IMR-90 (cell line): ENCODE data around the gene SPEG. TPM values are rescaled to one million over a fixed set of nuclear protein-coding genes. Genes with fewer than 3 reads are reported as not detected.

Experiments
- ATAC-seq: fragments of 200-7000 bp; cut with Tn5 transposase; 2 replicates; pipeline ENCODE4 v1.9.1; 2020; ENCODE audit warnings: low read depth, mild to moderate bottlenecking, moderate library complexity
- BruUV-seq: library from RNA; stranded (reverse); fragments of 400-500 nt; replicated peaks from 2 replicates; lab custom pipeline; 2021; lab: Mats Ljungman, UMichigan
- CTCF ChIA-PET: fragments of 300-600 bp; formaldehyde crosslinking; extraction: SDS; loops from one replicate; lab custom pipeline; 2021; ENCODE audit warnings: antibody characterized with exemption; lab: Yijun Ruan, JAX
- POLR2A ChIA-PET: fragments of 300-600 bp; sonication (Branson Sonifier 250); formaldehyde crosslinking; loops from one replicate; lab custom pipeline; 2022; ENCODE audit warnings: antibody characterized with exemption; ENCODE audit not compliant: unreplicated experiment; lab: Charles Lee
- DNase-seq: peaks from one replicate; pipeline ENCODE4 v3.0.0; 2013
- H2AFZ ChIP-seq: replicated peaks from 2 replicates; pipeline ENCODE3; 2013; ENCODE audit warnings: low read length, mild to moderate bottlenecking; ENCODE audit not compliant: poor library complexity
- H2AK5ac ChIP-seq: 2 replicates; pipeline ENCODE4 v1.6.1; 2013; ENCODE audit warnings: low read depth, low read length, inconsistent platforms
- H2AK9ac ChIP-seq: replicated peaks from 2 replicates; pipeline ENCODE3; 2013; ENCODE audit warnings: mild to moderate bottlenecking, low read depth, low read length, moderate library complexity; ENCODE audit not compliant: poor library complexity
- H2BK120ac ChIP-seq: 2 replicates; pipeline ENCODE4 v1.6.1; 2013; ENCODE audit warnings: low read depth, low read length, inconsistent platforms
- H2BK15ac ChIP-seq: 3 replicates; pipeline ENCODE4 v1.6.1; 2013; ENCODE audit warnings: low read depth, low read length, inconsistent platforms
- H2BK20ac ChIP-seq: 2 replicates; pipeline ENCODE4 v1.6.1; 2013; ENCODE audit warnings: low read depth, mild to moderate bottlenecking, inconsistent platforms, low read length, moderate library complexity
- H2BK5ac ChIP-seq: 2 replicates; pipeline ENCODE4 v1.6.1; 2013; ENCODE audit warnings: mild to moderate bottlenecking, low read depth, low read length, inconsistent platforms; ENCODE audit not compliant: poor library complexity, severe bottlenecking
- H3K14ac ChIP-seq: replicated peaks from 2 replicates; pipeline ENCODE4 v1.6.1; 2013; ENCODE audit warnings: low read depth, low read length, inconsistent platforms
- H3K18ac ChIP-seq: 2 replicates; pipeline ENCODE4 v1.6.1; 2013; ENCODE audit warnings: low read depth, low read length, control low read depth
- H3K23ac ChIP-seq: 2 replicates; pipeline ENCODE4 v1.6.1; 2013; ENCODE audit warnings: low read depth, low read length, inconsistent platforms
- H3K27ac ChIP-seq: 2 replicates; pipeline ENCODE4 v1.5.1; 2013; ENCODE audit warnings: mild to moderate bottlenecking, control low read depth, low read length; ENCODE audit not compliant: insufficient read depth
- H3K27me3 ChIP-seq: 2 replicates; pipeline ENCODE4 v1.6.1; 2013; ENCODE audit warnings: low read length; ENCODE audit not compliant: control insufficient read depth, insufficient read depth
- H3K36me3 ChIP-seq: 2 replicates; pipeline ENCODE4 v1.6.1; 2013; ENCODE audit warnings: low read length, mixed read lengths; ENCODE audit not compliant: control insufficient read depth, insufficient read depth
- H3K4ac ChIP-seq: 2 replicates; pipeline ENCODE4 v1.6.1; 2013; ENCODE audit warnings: low read depth, low read length, inconsistent platforms
- H3K4me1 ChIP-seq: 2 replicates; pipeline ENCODE4 v1.6.1; 2013; ENCODE audit warnings: low read length, mixed read lengths; ENCODE audit not compliant: control insufficient read depth, insufficient read depth
- H3K4me2 ChIP-seq: 2 replicates; pipeline ENCODE4 v1.6.1; 2013; ENCODE audit warnings: low read depth, mild to moderate bottlenecking, control low read depth, low read length, moderate library complexity
- H3K4me3 ChIP-seq: 2 replicates; pipeline ENCODE4 v1.5.1; 2013; ENCODE audit warnings: low read depth, mild to moderate bottlenecking, control low read depth, low read length, moderate library complexity; ENCODE audit not compliant: insufficient read depth
- H3K56ac ChIP-seq: 2 replicates; pipeline ENCODE4 v1.6.1; 2013; ENCODE audit warnings: low read length, inconsistent platforms; ENCODE audit not compliant: insufficient read depth; ENCODE audit errors: extremely low read depth
- H3K79me1 ChIP-seq, 2 experiments: 2 replicates each; pipeline ENCODE4 v1.6.1; 2013; ENCODE audit warnings: low read length in 2 of 2, inconsistent platforms in 1 of 2, low read depth in 1 of 2
- H3K9ac ChIP-seq: 2 replicates; pipeline ENCODE4 v1.6.1; 2013; ENCODE audit warnings: low read depth, low read length, control low read depth
- H3K9me1 ChIP-seq: 2 replicates; pipeline ENCODE4 v1.6.1; 2013; ENCODE audit warnings: low read length, inconsistent platforms; ENCODE audit not compliant: insufficient read depth
- H3K9me3 ChIP-seq: 2 replicates; pipeline ENCODE4 v1.6.1; 2013; ENCODE audit warnings: low read length; ENCODE audit not compliant: control insufficient read depth, insufficient read depth
- H4K20me1 ChIP-seq: 2 replicates; pipeline ENCODE4 v1.6.1; 2013; ENCODE audit warnings: low read length, inconsistent platforms; ENCODE audit not compliant: insufficient read depth
- H4K5ac ChIP-seq: 2 replicates; pipeline ENCODE4 v1.6.1; 2013; ENCODE audit warnings: mild to moderate bottlenecking, low read depth, low read length, control low read depth
- H4K8ac ChIP-seq, 2 experiments: 2 replicates each; pipeline ENCODE4 v1.6.1; 2013; ENCODE audit warnings: low read depth in 2 of 2, low read length in 2 of 2, control low read depth in 1 of 2, inconsistent platforms in 1 of 2
- H4K91ac ChIP-seq: 2 replicates; pipeline ENCODE4 v1.6.1; 2013; ENCODE audit warnings: low read depth, low read length, inconsistent platforms; ENCODE audit not compliant: insufficient read depth
- BHLHE40 ChIP-seq: fragments of 150-350 bp; IDR thresholded peaks from 2 replicates; pipeline ENCODE4 v1.6.1; 2016; ENCODE audit warnings: mild to moderate bottlenecking, low read depth, low read length
- CEBPB ChIP-seq: IDR thresholded peaks from 2 replicates; pipeline ENCODE4 v1.6.1; 2012; ENCODE audit warnings: low read depth, low read length, improper control_type of control experiment
- CHD1 ChIP-seq: IDR thresholded peaks from 2 replicates; pipeline ENCODE4 v1.6.1; 2012; ENCODE audit warnings: low read depth, low read length, improper control_type of control experiment
- ELK1 ChIP-seq: fragments of 150-350 bp; IDR thresholded peaks from 2 replicates; pipeline ENCODE4 v1.6.1; 2016; ENCODE audit warnings: low read depth, mild to moderate bottlenecking, low read length, moderate library complexity, borderline replicate concordance
- FOS ChIP-seq: fragments of 150-350 bp; IDR thresholded peaks from 2 replicates; pipeline ENCODE4 v1.6.1; 2016; ENCODE audit warnings: low read depth, low read length
- MAFK ChIP-seq: IDR thresholded peaks from 2 replicates; pipeline ENCODE4 v1.6.1; 2012; ENCODE audit warnings: low read depth, low read length, improper control_type of control experiment
- NFE2L2 ChIP-seq: fragments of 150-350 bp; IDR thresholded peaks from 2 replicates; pipeline ENCODE4 v1.6.1; 2016; ENCODE audit warnings: low read depth, mild to moderate bottlenecking, low read length
- POLR2A ChIP-seq: IDR thresholded peaks from 2 replicates; pipeline ENCODE4 v1.6.1; 2012; ENCODE audit warnings: mild to moderate bottlenecking, low read depth, low read length
- RAD21 ChIP-seq: IDR thresholded peaks from 2 replicates; pipeline ENCODE4 v1.6.1; 2012; ENCODE audit warnings: low read length, improper control_type of control experiment
- RCOR1 ChIP-seq: IDR thresholded peaks from 2 replicates; pipeline ENCODE4 v1.6.1; 2012; ENCODE audit warnings: mild to moderate bottlenecking, low read length, improper control_type of control experiment; ENCODE audit not compliant: insufficient replicate concordance
- RFX5 ChIP-seq: IDR thresholded peaks from 2 replicates; pipeline ENCODE4 v1.8.0; 2012; ENCODE audit warnings: low read depth, mild to moderate bottlenecking, low read length, moderate library complexity
- SMC3 ChIP-seq: fragments of 150-350 bp; IDR thresholded peaks from 2 replicates; pipeline ENCODE4 v1.6.1; 2016; ENCODE audit warnings: low read depth, mild to moderate bottlenecking, antibody characterized with exemption, low read length, moderate library complexity
- USF2 ChIP-seq: fragments of 150-350 bp; IDR thresholded peaks from 2 replicates; pipeline ENCODE4 v1.6.1; 2017; ENCODE audit warnings: mild to moderate bottlenecking, antibody characterized with exemption, low read length, low read depth
- WGBS, 2 experiments: methylation state at CpG; one replicate each; pipeline versions ENCODE4 v1.1.5 to v1.1.7; 2013; ENCODE audit warnings: missing lambda C conversion rate in 2 of 2; ENCODE audit not compliant: insufficient read length in 1 of 2; ENCODE audit errors: extremely low coverage in 2 of 2; 5-methylcytosine and 5-hydroxymethylcytosine counted together
- dilution Hi-C: fragments of 300-500 bp; cut with HindIII; formaldehyde crosslinking; loops from one replicate; pipeline ENCODE4 v1.14.3; 2018; ENCODE audit warnings: low sequenced_read_pairs; ENCODE audit not compliant: unreplicated experiment
- in situ Hi-C: fragments of 300-500 bp; cut with MboI; formaldehyde crosslinking; loops from 3 replicates; pipeline ENCODE4 v1.14.3; 2019; ENCODE audit warnings: low sequenced_read_pairs, inconsistent platforms, mixed read lengths
- intact Hi-C: fragments of 100-400 bp; cut with micrococcal nuclease; formaldehyde crosslinking; loops from 2 replicates; pipeline ENCODE4 v1.10.0; 2022
- polyA plus RNA-seq, 3 experiments: library from polyadenylated mRNA; depleted of rRNA; stranded (reverse); fragments of >200 nt; gene quantifications; 2 replicates each; pipeline ENCODE4 v1.2.3, GENCODE V29; 2012; ENCODE audit warnings: low replicate concordance in 1 of 3
- total RNA-seq: library from RNA; depleted of rRNA; stranded (reverse); fragments of >200 nt; gene quantifications from 2 replicates; pipeline ENCODE4 v1.2.3, GENCODE V29; 2012
- TF ChIP-seq, protein P1 (sequence below): conservative IDR thresholded peaks from 2 replicates; pipeline ENCODE4 v1.5.1; 2012; ENCODE audit warnings: mild to moderate bottlenecking, low read depth, low read length, improper control_type of control experiment

Gene SPEG
- total and polyA plus RNA-seq, 2 of the 4 experiments (the other 2 are of a cell fraction), result 6.8 to 81.6 TPM

DNA sequence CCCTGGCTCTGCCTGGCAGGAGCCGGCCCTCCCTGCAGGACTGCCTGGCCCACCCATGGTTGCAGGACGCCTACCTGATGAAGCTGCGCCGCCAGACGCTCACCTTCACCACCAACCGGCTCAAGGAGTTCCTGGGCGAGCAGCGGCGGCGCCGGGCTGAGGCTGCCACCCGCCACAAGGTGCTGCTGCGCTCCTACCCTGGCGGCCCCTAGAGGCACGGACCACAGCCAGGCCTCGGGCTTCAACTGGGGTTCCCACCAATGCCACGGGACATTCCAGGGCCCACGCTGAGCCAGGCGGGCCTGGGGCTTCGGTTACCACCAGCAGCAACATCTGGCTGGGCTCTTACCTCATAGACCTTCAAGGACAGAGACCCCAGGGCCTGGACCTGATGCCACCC is 57.9 kb downstream of the SPEG start:
- TF ChIP-seq CHD1 (no peak), BHLHE40 (no peak), CEBPB (no peak), MAFK (no peak), RCOR1 (no peak), RFX5 (no peak), ELK1 (no peak), SMC3 (no peak), POLR2A (no peak), USF2 (no peak), FOS (no peak), NFE2L2 (no peak), RAD21 (no peak)
- TF ChIP-seq, protein P1, sequence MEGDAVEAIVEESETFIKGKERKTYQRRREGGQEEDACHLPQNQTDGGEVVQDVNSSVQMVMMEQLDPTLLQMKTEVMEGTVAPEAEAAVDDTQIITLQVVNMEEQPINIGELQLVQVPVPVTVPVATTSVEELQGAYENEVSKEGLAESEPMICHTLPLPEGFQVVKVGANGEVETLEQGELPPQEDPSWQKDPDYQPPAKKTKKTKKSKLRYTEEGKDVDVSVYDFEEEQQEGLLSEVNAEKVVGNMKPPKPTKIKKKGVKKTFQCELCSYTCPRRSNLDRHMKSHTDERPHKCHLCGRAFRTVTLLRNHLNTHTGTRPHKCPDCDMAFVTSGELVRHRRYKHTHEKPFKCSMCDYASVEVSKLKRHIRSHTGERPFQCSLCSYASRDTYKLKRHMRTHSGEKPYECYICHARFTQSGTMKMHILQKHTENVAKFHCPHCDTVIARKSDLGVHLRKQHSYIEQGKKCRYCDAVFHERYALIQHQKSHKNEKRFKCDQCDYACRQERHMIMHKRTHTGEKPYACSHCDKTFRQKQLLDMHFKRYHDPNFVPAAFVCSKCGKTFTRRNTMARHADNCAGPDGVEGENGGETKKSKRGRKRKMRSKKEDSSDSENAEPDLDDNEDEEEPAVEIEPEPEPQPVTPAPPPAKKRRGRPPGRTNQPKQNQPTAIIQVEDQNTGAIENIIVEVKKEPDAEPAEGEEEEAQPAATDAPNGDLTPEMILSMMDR, result no peak
- no peak overlapping the region for H3K4ac ChIP-seq
- no peak overlapping the region for H2BK20ac ChIP-seq
- intact Hi-C loops (no loop called here), in situ Hi-C loops (no loop called here), dilution Hi-C loops (no loop called here)
- H3K4me2 ChIP-seq, result no peak overlapping the region
- no peaks in the 10 kb centered on the region for H4K20me1 ChIP-seq
- ATAC-seq, result no peak
- no peak overlapping the region for H2BK120ac ChIP-seq
- no peaks in the 10 kb centered on the region for H3K9me3 ChIP-seq
- ChIA-PET CTCF (no interaction called here), POLR2A (no interaction called here)
- H3K79me1 ChIP-seq, result no peaks in the 10 kb centered on the region
- no peak overlapping the region for H4K8ac ChIP-seq
- no peaks in the 10 kb centered on the region; the same call in 1 of the 2 replicates for H3K27me3 ChIP-seq
- H4K91ac ChIP-seq, result no peak overlapping the region
- H3K18ac ChIP-seq, result no peak overlapping the region
- no peak overlapping the region for H3K27ac ChIP-seq
- H2BK5ac ChIP-seq, result no peak overlapping the region
- no peaks in the 10 kb centered on the region for H3K9me1 ChIP-seq
- DNase-seq, result no peak
- no peak overlapping the region for H3K9ac ChIP-seq
- no peak overlapping the region for H2AFZ ChIP-seq
- H2AK9ac ChIP-seq, result no peak overlapping the region
- H4K5ac ChIP-seq, result no peak overlapping the region
- no TSS peak for BruUV-seq
- no peak overlapping the region for H3K23ac ChIP-seq
- peaks cover 6% of the 10 kb centered on the region for H3K4me1 ChIP-seq
- H3K4me3 ChIP-seq, result no peak overlapping the region
- H3K36me3 ChIP-seq, result peaks cover 32% of the 10 kb centered on the region; the same call in 1 of the 2 replicates
- WGBS, 2 experiments, result 84% methylated on average over 14 of the region's 20 CpGs; no CpG with 5 or more reads in 1 of the 2 experiments
- no peak overlapping the region for H3K56ac ChIP-seq
- H3K14ac ChIP-seq, result no peak overlapping the region
- no peak overlapping the region for H2AK5ac ChIP-seq
- H2BK15ac ChIP-seq, result no peak overlapping the region
